Upper lobe of left lung (tissue), 6 donors: ENCODE measurements around the gene CLIP2. TPM values are rescaled to one million over a fixed set of nuclear protein-coding genes. Genes with fewer than 3 reads are reported as not detected.

Source experiments
- ATAC-seq, 2 donors: fragments of 200-7000 bp; cut with Tn5 transposase; one replicate each; pipeline ENCODE4 v1.9.1; 2022; ENCODE audit warnings: mild to moderate bottlenecking in 2 of 2, moderate library complexity in 2 of 2; ENCODE audit not compliant: low FRiP score in 2 of 2
- DNase-seq, 2 donors: peaks; one replicate each; pipeline ENCODE4 v3.0.0-alpha.2; 2019 to 2020
- H3K27ac ChIP-seq, 4 donors: fragments of 200-600 bp; sonication (generic); one replicate each; pipeline ENCODE4 v1.5.1; 2016 to 2019
- H3K27me3 ChIP-seq, 4 donors: fragments of 200-600 bp; sonication (generic); one replicate each; pipeline ENCODE4 v1.5.1; 2017 to 2019
- H3K36me3 ChIP-seq, 4 donors: fragments of 200-600 bp; sonication (generic); one replicate each; pipeline ENCODE4 v1.5.1; 2016 to 2019
- H3K4me1 ChIP-seq, 4 donors: fragments of 200-600 bp; sonication (generic); one replicate each; pipeline ENCODE4 v1.5.1; 2018 to 2019
- H3K4me3 ChIP-seq, 4 donors: fragments of 200-600 bp; sonication (generic); one replicate each; pipeline ENCODE4 v1.5.1; 2017 to 2019; ENCODE audit warnings: mild to moderate bottlenecking in 2 of 4, moderate library complexity in 1 of 4
- H3K9me3 ChIP-seq, 4 donors: fragments of 200-600 bp; sonication (generic); one replicate each; pipeline ENCODE4 v1.5.1; 2018 to 2019
- CTCF ChIP-seq, 6 experiments: fragments of 450-650 bp in 4 of 6; fragments of 200-600 bp in 2 of 6; sonication (generic) in 2 of 6; IDR thresholded peaks; one replicate each; pipeline ENCODE4 v1.5.1; 2016 to 2019; ENCODE audit warnings: antibody characterized with exemption in 6 of 6
- EP300 ChIP-seq, 4 donors: sonication (generic); formaldehyde crosslinking; IDR thresholded peaks; one replicate each; pipeline ENCODE4 v1.5.1; 2017; ENCODE audit warnings: antibody characterized with exemption in 4 of 4, control low read depth in 2 of 4
- POLR2A ChIP-seq, 4 donors: fragments of 450-650 bp; IDR thresholded peaks; one replicate each; pipeline ENCODE4 v1.5.1; 2016 to 2017; ENCODE audit warnings: antibody characterized with exemption in 4 of 4, mild to moderate bottlenecking in 2 of 4
- POLR2AphosphoS5 ChIP-seq, 2 donors: sonication (generic); formaldehyde crosslinking; IDR thresholded peaks; one replicate each; pipeline ENCODE4 v1.5.1; 2017; ENCODE audit warnings: antibody characterized with exemption in 2 of 2
- WGBS, 2 donors: methylation state at CpG; one replicate each; pipeline ENCODE4 v1.1.5; 2017 to 2018; 5-methylcytosine and 5-hydroxymethylcytosine counted together
- total RNA-seq, 6 donors: library from RNA; depleted of rRNA in 4 of 6; stranded (reverse); fragments of >200 nt in 4 of 6; gene quantifications; one replicate each; pipeline versions ENCODE4 v1.1.0 to v1.2.1, GENCODE V29; 2016 to 2021
- donor health status: DM: no; HTN: no; CAD: no; lungs with moderate emphysema.
- donor health status: DM: no; HTN: yes; CAD: no; lungs with severe emphysema.

Gene CLIP2
- total RNA-seq, 6 donors from 2014 or later, result 12.1 to 55.5 (median 24.8) TPM

GRCh38 chr7:74258639-74259038 is 30.6 kb upstream of the CLIP2 start:
- H3K36me3 ChIP-seq, result no peaks in the 10 kb centered on the region
- no peaks in the 10 kb centered on the region for H3K9me3 ChIP-seq
- H3K4me3 ChIP-seq, result no peak overlapping the region
- WGBS, 2 donors, result 72 to 74% methylated on average over 9 of the region's 9 CpGs
- no peak for DNase-seq
- no peak for TF ChIP-seq CTCF (IDR thresholded peaks at IDR 0.05)
- no peak for TF ChIP-seq EP300 (IDR thresholded peaks at IDR 0.05)
- H3K27me3 ChIP-seq, result no peaks in the 10 kb centered on the region
- ATAC-seq, result no peak
- no peak overlapping the region for H3K27ac ChIP-seq
- H3K4me1 ChIP-seq, result peaks cover 12 to 23% (median 17%) of the 10 kb centered on the region in 4 donors

- Histone ChIP-seq H3K27ac (no peak overlapping the region), H3K4me3 (no peak overlapping the region), H3K9me3 (no peaks in the 10 kb centered on the region), H3K36me3 (no peaks in the 10 kb centered on the region), H3K27me3 (no peaks in the 10 kb centered on the region), H3K4me1 (no peaks in the 10 kb centered on the region)
- no peak for ATAC-seq
- WGBS, 2 donors, result 82 to 86% methylated on average over 20 of the region's 20 CpGs
- TF ChIP-seq CTCF (IDR thresholded peaks at IDR 0.05), result no peak
- no peak for TF ChIP-seq POLR2A (IDR thresholded peaks at IDR 0.05)
- TF ChIP-seq POLR2AphosphoS5 (IDR thresholded peaks at IDR 0.05), result no peak
- TF ChIP-seq EP300 (IDR thresholded peaks at IDR 0.05), result no peak
- no peak for DNase-seq
Measured at GRCh38 chr7:74262639-74263398, 26.4 kb upstream of the CLIP2 start.

GRCh38 chr7:74263399-74264120 is 25.6 kb upstream of the CLIP2 start:
- Histone ChIP-seq H3K9me3 (no peaks in the 10 kb centered on the region), H3K4me1 (no peaks in the 10 kb centered on the region), H3K27me3 (no peaks in the 10 kb centered on the region), H3K27ac (no peak overlapping the region), H3K36me3 (no peaks in the 10 kb centered on the region), H3K4me3 (no peak overlapping the region)
- no peak for TF ChIP-seq POLR2A (IDR thresholded peaks at IDR 0.05)
- TF ChIP-seq POLR2AphosphoS5 (IDR thresholded peaks at IDR 0.05), result no peak
- no peak for TF ChIP-seq EP300 (IDR thresholded peaks at IDR 0.05)
- no peak for TF ChIP-seq CTCF (IDR thresholded peaks at IDR 0.05)
- WGBS, 2 donors, result 84 to 87% methylated on average over 20 to 21 of the region's 21 CpGs
- no peak for ATAC-seq
- no peak for DNase-seq

- Histone ChIP-seq H3K27ac (no peak overlapping the region), H3K27me3 (no peaks in the 10 kb centered on the region), H3K4me3 (no peak overlapping the region), H3K36me3 (no peaks in the 10 kb centered on the region), H3K9me3 (no peaks in the 10 kb centered on the region), H3K4me1 (peaks cover 1 to 14% (median 3%) of the 10 kb centered on the region in 4 donors)
- 72 to 73% methylated on average over 7 of the region's 7 CpGs for WGBS, 2 donors
- TF ChIP-seq POLR2A (IDR thresholded peaks at IDR 0.05) (no peak), EP300 (IDR thresholded peaks at IDR 0.05) (no peak), POLR2AphosphoS5 (IDR thresholded peaks at IDR 0.05) (no peak), CTCF (IDR thresholded peaks at IDR 0.05) (no peak)
- ATAC-seq, result no peak
- no peak for DNase-seq
Measured at GRCh38 chr7:74266191-74266963, 22.8 kb upstream of the CLIP2 start.
